BLaER1 treated with 17β-estradiol and CSF1 and Interleukin-3, amounts not matched to agents 10 nM and 100 nM (cell line): ENCODE results near the gene ADGRG3.

Source experiments
- H3K27ac ChIP-seq, 11 experiments: shearing (Covaris generic); formaldehyde crosslinking; 2 replicates each; pipeline ENCODE4 v1.8.1; 2022
- H3K27me3 ChIP-seq, 11 experiments: shearing (Covaris generic); formaldehyde crosslinking; 2 replicates each; pipeline ENCODE4 v1.8.1; 2022
- H3K36me3 ChIP-seq, 11 experiments: shearing (Covaris generic); formaldehyde crosslinking; 2 replicates each; pipeline ENCODE4 v1.8.1; 2022
- H3K4me1 ChIP-seq, 10 experiments: shearing (Covaris generic); formaldehyde crosslinking; 2 replicates each; pipeline ENCODE4 v1.8.1; 2022
- H3K4me2 ChIP-seq, 11 experiments: shearing (Covaris generic); formaldehyde crosslinking; 2 replicates each; pipeline ENCODE4 v1.8.1; 2022
- H3K4me3 ChIP-seq, 10 experiments: shearing (Covaris generic); formaldehyde crosslinking; 2 replicates each; pipeline ENCODE4 v1.8.1; 2022
- H3K9ac ChIP-seq, 11 experiments: shearing (Covaris generic); formaldehyde crosslinking; 2 replicates each; pipeline ENCODE4 v1.8.1; 2022
- H3K9me3 ChIP-seq, 11 experiments: shearing (Covaris generic); formaldehyde crosslinking; replicated peaks in 1 of 11; 2 replicates each; pipeline ENCODE4 v1.8.1; 2022
- H4K20me1 ChIP-seq, 11 experiments: shearing (Covaris generic); formaldehyde crosslinking; 2 replicates each; pipeline ENCODE4 v1.8.1; 2022
- Cebpa-rat ChIP-seq, 11 experiments: shearing (Covaris generic); IDR thresholded peaks; 2 replicates each; pipeline ENCODE4 v1.8.1; 2022

The ADGRG3 gene

GRCh38 chr16:57623251-57624043, 44.7 kb upstream of the ADGRG3 start:
- Histone ChIP-seq H3K9me3 (no peaks in the 10 kb centered on the region), H3K27me3 (no peaks in the 10 kb centered on the region), H3K36me3 (no peaks in the 10 kb centered on the region), H3K27ac (peak overlapping the region in 3 of 11 experiments; percentile 46 to 68 (median 62); a peak in 6 of 22 replicates), H3K9ac (peak overlapping the region in 1 of 11 experiments; percentile 56; a peak in 1 of 22 replicates), H4K20me1 (no peaks in the 10 kb centered on the region), H3K4me3 (no peak overlapping the region), H3K4me1 (peaks cover 26 to 92% (median 84%) of the 10 kb centered on the region in 10 experiments), H3K4me2 (peak overlapping the region in 9 of 11 experiments; percentile 70 to 87 (median 79); a peak in 14 of 22 replicates)
- TF ChIP-seq Cebpa-rat (IDR thresholded peaks at IDR 0.05): no peak

- no peaks in the 10 kb centered on the region for H4K20me1 ChIP-seq
- H3K9me3 ChIP-seq: no peaks in the 10 kb centered on the region
- H3K4me1 ChIP-seq: peaks cover 33 to 97% (median 89%) of the 10 kb centered on the region in 10 experiments
- no peak overlapping the region for H3K4me3 ChIP-seq
- peak overlapping the region in 7 of 11 experiments; percentile 1 to 56 (median 28); a peak in 10 of 22 replicates for H3K9ac ChIP-seq
- H3K27ac ChIP-seq: peak overlapping the region in 8 of 11 experiments; percentile 24 to 68 (median 50); a peak in 15 of 22 replicates
- H3K36me3 ChIP-seq: no peaks in the 10 kb centered on the region
- H3K4me2 ChIP-seq: peak overlapping the region; percentile 61 to 87 (median 77); a peak in 21 of 22 replicates
- peaks cover 0 to 2% (median 0%) of the 10 kb centered on the region in 11 experiments; a peak in 1 of 22 replicates for H3K27me3 ChIP-seq
- peak in 7 of 11 experiments; percentile 33 to 89 (median 73); a peak in 9 of 22 replicates for TF ChIP-seq Cebpa-rat (IDR thresholded peaks at IDR 0.05)
Observed at GRCh38 chr16:57624044-57624688, 43.9 kb upstream of the ADGRG3 start.

- peaks cover 41 to 97% (median 90%) of the 10 kb centered on the region in 10 experiments for H3K4me1 ChIP-seq
- H3K9ac ChIP-seq: peak overlapping the region in 7 of 11 experiments; percentile 1 to 56 (median 35); a peak in 9 of 22 replicates
- no peaks in the 10 kb centered on the region for H3K9me3 ChIP-seq
- H3K27ac ChIP-seq: peak overlapping the region in 8 of 11 experiments; percentile 24 to 68 (median 50); a peak in 16 of 22 replicates
- no peak for TF ChIP-seq Cebpa-rat (IDR thresholded peaks at IDR 0.05)
- peak overlapping the region; percentile 61 to 87 (median 77) for H3K4me2 ChIP-seq
- no peaks in the 10 kb centered on the region for H4K20me1 ChIP-seq
- peaks cover 0 to 9% (median 0%) of the 10 kb centered on the region in 11 experiments; a peak in 1 of 22 replicates for H3K27me3 ChIP-seq
- H3K36me3 ChIP-seq: no peaks in the 10 kb centered on the region
- H3K4me3 ChIP-seq: no peak overlapping the region
Observed at GRCh38 chr16:57624806-57625500, 43.2 kb upstream of the ADGRG3 start.

- no peak overlapping the region for H3K4me3 ChIP-seq
- TF ChIP-seq Cebpa-rat (IDR thresholded peaks at IDR 0.05): no peak
- peak overlapping the region in 6 of 11 experiments; percentile 6 to 87 (median 42); a peak in 7 of 22 replicates for H3K4me2 ChIP-seq
- H4K20me1 ChIP-seq: no peaks in the 10 kb centered on the region
- peak overlapping the region in 2 of 11 experiments; percentile 19 to 21; a peak in 2 of 22 replicates for H3K27ac ChIP-seq
- peaks cover 56 to 98% (median 90%) of the 10 kb centered on the region in 10 experiments for H3K4me1 ChIP-seq
- H3K9me3 ChIP-seq: no peaks in the 10 kb centered on the region
- peaks cover 0 to 12% (median 0%) of the 10 kb centered on the region in 11 experiments; a peak in 1 of 22 replicates for H3K27me3 ChIP-seq
- no peak overlapping the region for H3K9ac ChIP-seq
- H3K36me3 ChIP-seq: no peaks in the 10 kb centered on the region
Observed at GRCh38 chr16:57626420-57627170, 41.5 kb upstream of the ADGRG3 start.

GRCh38 chr16:57627184-57627871, 40.8 kb upstream of the ADGRG3 start:
- H3K27me3 ChIP-seq: peaks cover 0 to 12% (median 0%) of the 10 kb centered on the region in 11 experiments; a peak in 1 of 22 replicates
- peak overlapping the region in 10 of 11 experiments; percentile 63 to 94 (median 86); a peak in 17 of 22 replicates for H3K4me2 ChIP-seq
- TF ChIP-seq Cebpa-rat (IDR thresholded peaks at IDR 0.05): no peak
- H3K36me3 ChIP-seq: no peaks in the 10 kb centered on the region
- H3K4me1 ChIP-seq: peaks cover 56 to 99% (median 86%) of the 10 kb centered on the region in 10 experiments
- H3K4me3 ChIP-seq: no peak overlapping the region
- no peaks in the 10 kb centered on the region for H3K9me3 ChIP-seq
- H3K27ac ChIP-seq: peak overlapping the region in 4 of 11 experiments; percentile 46 to 65 (median 52); a peak in 4 of 22 replicates
- H3K9ac ChIP-seq: peak overlapping the region in 1 of 11 experiments; percentile 41; a peak in 1 of 22 replicates
- no peaks in the 10 kb centered on the region for H4K20me1 ChIP-seq

- Histone ChIP-seq H3K9me3 (no peaks in the 10 kb centered on the region), H3K36me3 (no peaks in the 10 kb centered on the region), H3K9ac (peak within 1 kb of the TSS in 9 of 11 experiments; percentile 2 to 66 (median 45); a peak in 12 of 22 replicates), H3K4me1 (peaks cover 61 to 100% (median 83%) of the 10 kb centered on the region in 10 experiments), H3K27ac (peak within 1 kb of the TSS in 8 of 11 experiments; percentile 33 to 65 (median 50); a peak in 15 of 22 replicates), H3K4me3 (peak within 1 kb of the TSS in 8 of 10 experiments; percentile 10 to 66 (median 44); a peak in 12 of 20 replicates), H3K4me2 (peak within 1 kb of the TSS; percentile 63 to 94 (median 87)), H3K27me3 (peaks cover 0 to 12% (median 0%) of the 10 kb centered on the region in 11 experiments; a peak in 1 of 22 replicates), H4K20me1 (no peaks in the 10 kb centered on the region)
- TF ChIP-seq Cebpa-rat (IDR thresholded peaks at IDR 0.05): no peak
Observed at GRCh38 chr16:57628008-57628781, 39.9 kb upstream of the ADGRG3 start, which contains the start of gene ADGRG1. ADGRG1 (plus strand) TSS chr16:57628630; CDS start chr16:57650288, 21,658 bp downstream.
